Measurements from ENCODE around the gene OTOP3. TPM values are rescaled to one million over a fixed set of nuclear protein-coding genes. Genes with fewer than 3 reads are reported as not detected.

Gene OTOP3
- total RNA-seq, 1 experiment from 2014 or later = not detected

DNA sequence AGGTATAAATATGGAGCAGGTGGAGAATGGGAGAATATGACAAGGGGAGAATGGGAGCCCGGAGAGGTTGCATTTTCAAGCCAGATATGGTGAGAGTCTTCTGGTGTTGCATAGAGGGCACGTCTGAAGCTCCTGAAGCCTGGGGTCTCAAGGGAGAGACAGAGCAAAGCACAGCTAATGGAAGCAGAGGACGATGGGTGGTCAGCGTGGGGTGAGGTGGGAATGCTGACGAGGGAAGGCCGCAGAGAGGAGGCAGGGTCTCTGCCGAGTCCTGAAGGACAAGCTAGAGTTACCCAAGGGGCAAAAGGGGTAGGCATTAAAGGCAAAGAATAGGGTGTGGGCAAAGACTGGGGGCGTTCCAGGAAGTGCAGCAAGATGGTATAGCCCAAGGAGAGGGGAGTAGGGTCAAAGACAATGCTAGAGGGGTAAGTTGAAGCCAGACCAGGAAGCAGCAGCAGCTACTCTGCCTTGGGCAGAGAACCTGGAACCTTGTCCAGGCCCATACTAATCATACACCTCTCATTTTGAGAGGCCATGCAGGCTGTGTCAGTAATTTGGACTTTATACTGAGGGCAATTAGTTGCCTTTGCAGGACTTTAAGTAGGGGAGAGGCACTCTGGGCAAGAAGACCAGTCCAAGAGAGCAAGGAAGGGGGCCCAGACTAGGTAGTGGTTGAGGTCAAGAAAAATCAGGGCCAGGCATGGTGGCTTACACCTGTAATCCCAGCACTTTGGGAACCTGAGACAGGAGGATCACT, 2.7 kb downstream of the OTOP3 start:
- intact Hi-C loops (cut with micrococcal nuclease) = no loop called here
- Histone ChIP-seq H3K4me1 (ENCODE audit: insufficient read depth, low read length) (peaks cover 6% of the 10 kb centered on the region), H3K79me2 (ENCODE audit: low read length) (no peaks in the 10 kb centered on the region), H3K4me2 (ENCODE audit: low read length) (no peak overlapping the region), H3F3A (ENCODE audit: low read length, unreplicated experiment) (no peaks in the 10 kb centered on the region), H3K27me3 (ENCODE audit: low read length) (peaks cover 34% of the 10 kb centered on the region), H3K9me3 (ENCODE audit: low read length) (no peaks in the 10 kb centered on the region), H2AFZ (ENCODE audit: low read length) (no peak overlapping the region), H4K20me1 (ENCODE audit: low read length) (no peaks in the 10 kb centered on the region), H3K4me3 (ENCODE audit: low read length) (no peak overlapping the region), H3K9ac (ENCODE audit: low read length) (no peak overlapping the region), H3K27ac (ENCODE audit: low read length) (no peak overlapping the region), H3K9me2 (replicated peaks; ENCODE audit: low read length) (no peaks in the 10 kb centered on the region), H3K36me3 (ENCODE audit: low read depth, low read length) (no peaks in the 10 kb centered on the region)
- no TSS peak for BruUV-seq (replicated peaks)
- ChIA-PET CTCF (interaction anchor here (0.6 kb wide), 1 partner anchor 65 kb away, joined by 3 read pairs; no protein-coding TSS in a partner anchor), POLR2A (ENCODE audit: unreplicated experiment) (interaction anchor here (0.6 kb wide), 1 partner anchor 72 kb away, joined by 3 read pairs; no protein-coding TSS in a partner anchor)
- no peak for ATAC-seq
- no peak for DNase-seq
- TF ChIP-seq EZH2 (IDR thresholded peaks at IDR 0.05; ENCODE audit: low read length, unreplicated experiment) = no peak
- TF ChIP-seq, protein P1, sequence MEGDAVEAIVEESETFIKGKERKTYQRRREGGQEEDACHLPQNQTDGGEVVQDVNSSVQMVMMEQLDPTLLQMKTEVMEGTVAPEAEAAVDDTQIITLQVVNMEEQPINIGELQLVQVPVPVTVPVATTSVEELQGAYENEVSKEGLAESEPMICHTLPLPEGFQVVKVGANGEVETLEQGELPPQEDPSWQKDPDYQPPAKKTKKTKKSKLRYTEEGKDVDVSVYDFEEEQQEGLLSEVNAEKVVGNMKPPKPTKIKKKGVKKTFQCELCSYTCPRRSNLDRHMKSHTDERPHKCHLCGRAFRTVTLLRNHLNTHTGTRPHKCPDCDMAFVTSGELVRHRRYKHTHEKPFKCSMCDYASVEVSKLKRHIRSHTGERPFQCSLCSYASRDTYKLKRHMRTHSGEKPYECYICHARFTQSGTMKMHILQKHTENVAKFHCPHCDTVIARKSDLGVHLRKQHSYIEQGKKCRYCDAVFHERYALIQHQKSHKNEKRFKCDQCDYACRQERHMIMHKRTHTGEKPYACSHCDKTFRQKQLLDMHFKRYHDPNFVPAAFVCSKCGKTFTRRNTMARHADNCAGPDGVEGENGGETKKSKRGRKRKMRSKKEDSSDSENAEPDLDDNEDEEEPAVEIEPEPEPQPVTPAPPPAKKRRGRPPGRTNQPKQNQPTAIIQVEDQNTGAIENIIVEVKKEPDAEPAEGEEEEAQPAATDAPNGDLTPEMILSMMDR (conservative IDR thresholded peaks at IDR 0.05; ENCODE audit: low read depth, low read length) = no peak
- TF ChIP-seq EZH2phosphoT487 (IDR thresholded peaks at IDR 0.05; ENCODE audit: borderline replicate concordance, low read length) = no peak

DNA sequence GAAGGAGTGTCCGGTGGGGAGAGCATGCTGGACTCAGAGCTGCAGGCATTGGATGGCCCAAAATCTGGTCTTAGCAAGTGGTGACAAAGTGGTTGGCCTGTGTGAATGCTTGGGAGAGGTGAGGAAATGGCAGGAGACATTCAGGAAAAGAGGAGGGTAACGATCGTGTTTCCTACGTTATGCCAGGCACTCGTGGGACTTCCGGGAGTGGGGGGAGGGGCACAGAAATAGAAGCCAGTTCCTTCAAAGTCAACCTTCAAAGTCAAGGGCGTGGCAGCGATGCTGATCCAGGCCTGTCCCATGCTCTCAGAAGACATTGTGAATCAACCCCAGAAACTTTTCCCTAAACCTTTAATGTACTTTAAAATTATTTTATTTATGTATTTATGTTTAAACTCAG, 3.8 kb downstream of the OTOP3 start:
- Histone ChIP-seq H3K4me2 (ENCODE audit: low read length) (no peak overlapping the region), H3F3A (ENCODE audit: low read length, unreplicated experiment) (no peaks in the 10 kb centered on the region)
- no peak for ATAC-seq

More for the DNA sequence above, 3.8 kb downstream of the OTOP3 start:
- Histone ChIP-seq H3K9me3 (ENCODE audit: low read length) (no peaks in the 10 kb centered on the region), H3K79me2 (ENCODE audit: low read length) (no peaks in the 10 kb centered on the region), H2AFZ (ENCODE audit: low read length) (no peak overlapping the region), H3K36me3 (ENCODE audit: low read depth, low read length) (no peaks in the 10 kb centered on the region), H3K9ac (ENCODE audit: low read length) (no peak overlapping the region), H3K27me3 (ENCODE audit: low read length) (peaks cover 31% of the 10 kb centered on the region), H3K4me1 (ENCODE audit: insufficient read depth, low read length) (peaks cover 17% of the 10 kb centered on the region), H3K9me2 (replicated peaks; ENCODE audit: low read length) (no peaks in the 10 kb centered on the region), H3K27ac (ENCODE audit: low read length) (no peak overlapping the region), H3K4me3 (ENCODE audit: low read length) (no peak overlapping the region), H4K20me1 (ENCODE audit: low read length) (no peaks in the 10 kb centered on the region)
- intact Hi-C loops (cut with micrococcal nuclease) = no loop called here
- POLR2A ChIA-PET (ENCODE audit: unreplicated experiment) = no interaction called here
- CTCF ChIA-PET = no interaction called here
- no peak for DNase-seq
- TF ChIP-seq EZH2 (IDR thresholded peaks at IDR 0.05; ENCODE audit: low read length, unreplicated experiment) (no peak), EZH2phosphoT487 (IDR thresholded peaks at IDR 0.05; ENCODE audit: borderline replicate concordance, low read length) (no peak)
- TF ChIP-seq, protein P1 (conservative IDR thresholded peaks at IDR 0.05; ENCODE audit: low read depth, low read length) = no peak
- no TSS peak for BruUV-seq (replicated peaks)

Data from PC-3 (cell line).